Right lobe of liver (tissue), 6 donors: ENCODE measurements around the gene SLC41A3. TPM values are rescaled to one million over a fixed set of nuclear protein-coding genes. Genes with fewer than 3 reads are reported as not detected.
A peak's percentile ranks its signal among the peaks of the same experiment; 100 is the strongest.

ENCODE experiments used
- ATAC-seq, 4 donors: fragments of 200-7000 bp; cut with Tn5 transposase; one replicate each; pipeline ENCODE4 v1.9.1; 2020; ENCODE audit warnings: mild to moderate bottlenecking in 4 of 4, moderate library complexity in 4 of 4
- DNase-seq, 3 donors: peaks; one replicate each; pipeline ENCODE4 v3.0.0-alpha.2; 2020
- H3K27ac ChIP-seq, 3 donors: fragments of 200-600 bp; one replicate each; pipeline ENCODE4 v1.8.0; 2022
- H3K27me3 ChIP-seq, 2 donors: fragments of 200-600 bp; one replicate each; pipeline ENCODE4 v1.8.0; 2022
- H3K36me3 ChIP-seq, 4 donors: fragments of 200-600 bp; sonication (generic) in 1 of 4; one replicate each; pipeline versions ENCODE4 v1.5.1 to v1.8.0; 2017 to 2022; ENCODE audit warnings: control low read depth in 1 of 4
- H3K4me1 ChIP-seq, 4 donors: fragments of 200-600 bp; sonication (generic) in 1 of 4; one replicate each; pipeline versions ENCODE4 v1.5.1 to v1.8.0; 2017 to 2022; ENCODE audit warnings: control low read depth in 1 of 4
- H3K4me3 ChIP-seq, 3 donors: fragments of 200-600 bp; one replicate each; pipeline ENCODE4 v1.8.0; 2022
- H3K9me3 ChIP-seq, 4 donors: fragments of 200-600 bp; sonication (generic) in 1 of 4; one replicate each; pipeline versions ENCODE4 v1.5.1 to v1.8.0; 2017 to 2022; ENCODE audit warnings: control low read depth in 1 of 4
- POLR2A ChIP-seq: fragments of 450-650 bp; IDR thresholded peaks from one replicate; pipeline ENCODE4 v1.6.1; 2017; ENCODE audit warnings: antibody characterized with exemption, mild to moderate bottlenecking
- WGBS: methylation state at CpG from one replicate; pipeline ENCODE4 v1.1.6; 2018; ENCODE audit warnings: low coverage, low lambda C conversion rate; ENCODE audit not compliant: insufficient coverage; ENCODE audit errors: missing lambda C conversion rate; 5-methylcytosine and 5-hydroxymethylcytosine counted together
- intact Hi-C, 2 donors: fragments of 100-400 bp; cut with DNase I; formaldehyde crosslinking; loops; one replicate each; pipeline versions ENCODE4 v1.11.2 to v1.14.1; 2022
- total RNA-seq, 6 experiments: library from RNA; depleted of rRNA in 2 of 6; stranded (reverse); fragments of >200 nt in 2 of 6; fragmentation: NEBNext Ultra II Directional in 3 of 6; extraction: Animal tissue kit (Norgen Biotek cat#: 25700) in 3 of 6; gene quantifications; one replicate each; pipeline versions ENCODE4 v1.1.0 to v1.2.4, GENCODE V29; 2016 to 2023
- TF ChIP-seq, protein P1 (sequence below), 4 donors: fragments of 200-600 bp in 3 of 4; fragments of 450-650 bp in 1 of 4; IDR thresholded peaks; one replicate each; pipeline versions ENCODE4 v1.5.1 to v1.8.0; 2016 to 2022; ENCODE audit warnings: antibody characterized with exemption in 4 of 4, mild to moderate bottlenecking in 2 of 4
- donor health status: DM: no; HTN: yes; CAD: no.
- donor health status: DM: no; HTN: no; CAD: no.
- donor health status: DM: no; HTN: no; CAD: no.
- donor health status: DM: no; HTN: yes; CAD: no.
- donor health status: DM: no; HTN: yes; CAD: no.

Gene SLC41A3
- total RNA-seq, 6 experiments from 2014 or later = 12.7 to 29.1 (median 15.9) TPM

DNA sequence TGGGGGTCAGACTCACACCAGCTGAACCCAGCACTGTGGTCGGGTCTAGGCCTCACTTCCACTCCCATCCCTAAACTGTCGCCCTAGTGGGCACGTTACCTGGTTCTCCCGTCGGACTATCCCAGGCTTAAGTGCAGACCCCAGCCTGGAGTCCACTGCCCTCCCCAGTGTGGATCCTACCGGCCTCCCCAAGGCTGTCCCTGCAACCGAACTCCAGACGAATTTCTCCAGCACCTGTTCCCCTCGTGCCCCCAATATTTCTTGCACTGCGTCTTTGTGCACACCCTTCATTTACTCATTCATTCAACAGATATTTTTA lies 26.5 kb downstream of the SLC41A3 start:
- intact Hi-C loops = no loop called here
- no peaks in the 10 kb centered on the region for H3K36me3 ChIP-seq
- H3K4me3 ChIP-seq = no peak overlapping the region
- H3K9me3 ChIP-seq = no peaks in the 10 kb centered on the region
- H3K27me3 ChIP-seq = no peaks in the 10 kb centered on the region
- H3K27ac ChIP-seq = no peak overlapping the region
- no peaks in the 10 kb centered on the region for H3K4me1 ChIP-seq
- TF ChIP-seq, protein P1, sequence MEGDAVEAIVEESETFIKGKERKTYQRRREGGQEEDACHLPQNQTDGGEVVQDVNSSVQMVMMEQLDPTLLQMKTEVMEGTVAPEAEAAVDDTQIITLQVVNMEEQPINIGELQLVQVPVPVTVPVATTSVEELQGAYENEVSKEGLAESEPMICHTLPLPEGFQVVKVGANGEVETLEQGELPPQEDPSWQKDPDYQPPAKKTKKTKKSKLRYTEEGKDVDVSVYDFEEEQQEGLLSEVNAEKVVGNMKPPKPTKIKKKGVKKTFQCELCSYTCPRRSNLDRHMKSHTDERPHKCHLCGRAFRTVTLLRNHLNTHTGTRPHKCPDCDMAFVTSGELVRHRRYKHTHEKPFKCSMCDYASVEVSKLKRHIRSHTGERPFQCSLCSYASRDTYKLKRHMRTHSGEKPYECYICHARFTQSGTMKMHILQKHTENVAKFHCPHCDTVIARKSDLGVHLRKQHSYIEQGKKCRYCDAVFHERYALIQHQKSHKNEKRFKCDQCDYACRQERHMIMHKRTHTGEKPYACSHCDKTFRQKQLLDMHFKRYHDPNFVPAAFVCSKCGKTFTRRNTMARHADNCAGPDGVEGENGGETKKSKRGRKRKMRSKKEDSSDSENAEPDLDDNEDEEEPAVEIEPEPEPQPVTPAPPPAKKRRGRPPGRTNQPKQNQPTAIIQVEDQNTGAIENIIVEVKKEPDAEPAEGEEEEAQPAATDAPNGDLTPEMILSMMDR (IDR thresholded peaks at IDR 0.05) = no peak
- TF ChIP-seq POLR2A = no peak
- DNase-seq (no peak), ATAC-seq (no peak)
- WGBS = 0% methylated on average over 1 of the region's 10 CpGs

DNA sequence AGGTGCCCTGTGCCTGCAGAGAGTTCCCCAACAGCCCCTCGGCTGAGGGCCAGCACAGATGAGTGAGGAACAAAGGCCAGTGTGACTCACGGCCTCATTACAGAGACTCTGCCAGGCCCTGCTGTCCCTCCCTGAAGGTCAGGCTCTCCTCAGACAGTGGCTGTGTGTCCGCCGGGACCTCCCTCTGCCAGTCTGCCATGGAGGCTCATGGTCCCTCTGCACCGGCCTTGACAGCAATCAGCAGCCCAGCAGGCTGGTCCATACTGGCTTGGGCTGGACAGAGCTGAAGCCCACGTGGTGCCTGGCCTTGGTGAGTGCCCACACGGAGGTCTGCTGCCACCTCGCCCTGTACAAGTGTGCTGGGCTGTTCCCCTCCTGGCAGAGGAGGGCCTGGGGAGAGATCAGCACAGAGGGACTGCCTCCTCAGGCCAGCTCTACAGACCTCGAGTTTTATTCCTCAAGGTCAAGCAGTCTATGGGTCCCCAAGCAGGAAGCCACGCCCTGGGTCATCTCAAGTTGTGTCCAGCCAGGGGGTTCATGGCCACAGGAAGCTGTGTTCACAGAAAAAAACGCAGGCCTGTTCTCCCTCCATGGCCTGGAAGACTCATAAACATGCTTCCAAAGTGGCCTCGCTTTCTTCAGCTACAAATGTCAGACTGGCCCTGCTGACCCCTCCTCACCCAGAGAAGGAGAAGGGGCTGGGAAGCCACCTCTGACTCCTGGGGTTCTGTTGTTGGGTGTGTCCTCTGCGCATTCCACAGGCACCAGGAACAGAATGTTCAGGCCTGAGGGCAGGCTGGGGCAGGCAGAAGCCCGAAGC lies 27.0 kb downstream of the SLC41A3 start:
- DNase-seq = no peak
- intact Hi-C loops = no loop called here
- H3K4me3 ChIP-seq = no peak overlapping the region
- ATAC-seq = peak in 3 of 4 donors; percentile 13 to 73 (median 40)
- no peak overlapping the region for H3K27ac ChIP-seq
- H3K4me1 ChIP-seq = no peaks in the 10 kb centered on the region
- WGBS = 30% methylated on average over 2 of the region's 14 CpGs
- H3K9me3 ChIP-seq = no peaks in the 10 kb centered on the region
- H3K36me3 ChIP-seq = no peaks in the 10 kb centered on the region
- H3K27me3 ChIP-seq = no peaks in the 10 kb centered on the region
- TF ChIP-seq POLR2A = no peak
- TF ChIP-seq, protein P1 (IDR thresholded peaks at IDR 0.05) = no peak

DNA sequence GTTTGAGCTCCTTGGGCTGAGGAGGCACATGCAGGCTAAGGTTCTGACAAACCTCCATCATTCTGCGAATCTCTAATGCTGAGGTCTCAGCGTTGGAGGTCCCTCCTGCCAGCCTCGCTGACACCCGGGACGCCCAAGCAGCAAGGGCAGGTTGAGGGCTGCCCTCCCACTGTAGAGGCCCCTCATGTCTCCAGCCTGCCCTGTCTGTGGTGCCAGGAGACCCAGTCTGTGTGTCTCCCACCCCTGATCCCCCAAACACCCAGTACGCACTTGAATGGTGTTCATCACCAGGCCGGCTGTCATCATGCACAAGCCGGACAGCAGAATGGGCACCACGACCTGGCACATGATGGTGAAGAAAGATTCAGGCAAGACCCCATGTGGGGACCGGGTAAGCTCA lies 27.8 kb downstream of the SLC41A3 start:
- no peak for DNase-seq
- Histone ChIP-seq H3K4me1 (no peaks in the 10 kb centered on the region), H3K4me3 (no peak overlapping the region), H3K27me3 (no peaks in the 10 kb centered on the region), H3K27ac (no peak overlapping the region), H3K9me3 (no peaks in the 10 kb centered on the region), H3K36me3 (no peaks in the 10 kb centered on the region)
- no CpG with 5 or more reads among the region's 10 CpGs for WGBS
- intact Hi-C loops = no loop called here
- no peak for ATAC-seq
- no peak for TF ChIP-seq POLR2A
- TF ChIP-seq, protein P1 (IDR thresholded peaks at IDR 0.05) = no peak

DNA sequence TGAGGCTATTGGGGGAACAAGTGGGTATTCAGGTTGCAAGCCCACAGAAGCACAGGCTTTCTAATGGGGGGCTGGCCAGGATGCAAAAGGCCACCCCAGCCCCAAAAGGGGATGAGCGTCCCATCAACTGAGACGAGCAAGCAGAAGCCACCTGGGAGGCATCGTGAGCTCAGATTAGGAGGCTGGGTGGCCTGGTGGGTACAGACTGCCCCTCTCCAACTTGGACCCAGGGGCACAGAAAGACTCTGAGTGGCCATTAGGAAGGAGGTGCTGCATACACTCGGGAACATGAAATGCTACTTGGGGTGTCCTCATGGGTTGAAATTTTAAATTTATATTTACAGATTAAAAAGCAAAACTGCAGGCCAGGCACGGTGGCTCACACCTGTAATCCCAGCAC lies 29.1 kb downstream of the SLC41A3 start:
- WGBS = 100% methylated on average over 2 of the region's 5 CpGs
- Histone ChIP-seq H3K4me1 (no peaks in the 10 kb centered on the region), H3K9me3 (no peaks in the 10 kb centered on the region), H3K27me3 (no peaks in the 10 kb centered on the region), H3K36me3 (no peaks in the 10 kb centered on the region), H3K4me3 (no peak overlapping the region), H3K27ac (no peak overlapping the region)
- TF ChIP-seq, protein P1 (IDR thresholded peaks at IDR 0.05) = no peak
- TF ChIP-seq POLR2A = no peak
- DNase-seq (no peak), ATAC-seq (no peak)
- intact Hi-C loops = no loop called here
